Inflammatory macrophage treated with lipopolysaccharide for 1 hour (primary cell): Measurements from ENCODE around the gene RNF5.

Experiments
- DNase-seq, 2 donors: peaks; one replicate each; pipeline ENCODE4 v3.0.0-alpha.2; 2020 to 2022

Gene RNF5

GRCh38 chr6:32213649-32214048 is 35.4 kb downstream of the RNF5 start:
- DNase-seq: no peak

GRCh38 chr6:32214126-32214525 is 35.9 kb downstream of the RNF5 start:
- no peak for DNase-seq

GRCh38 chr6:32215617-32216016 is 37.4 kb downstream of the RNF5 start:
- no peak for DNase-seq

- no peak for DNase-seq
These were observed 38.1 kb downstream of the RNF5 start for GRCh38 chr6:32216285-32216684.

- no peak for DNase-seq
These were observed 38.8 kb downstream of the RNF5 start for GRCh38 chr6:32216998-32217397.

- DNase-seq: no peak
These were observed 40.0 kb downstream of the RNF5 start for GRCh38 chr6:32218167-32218566.

- DNase-seq: no peak
These were observed 41.8 kb downstream of the RNF5 start for GRCh38 chr6:32220021-32220420.

GRCh38 chr6:32222333-32223230 is 44.4 kb downstream of the RNF5 start:
- no peak for DNase-seq

- DNase-seq: no peak
These were observed 45.3 kb downstream of the RNF5 start, which contains the start of gene NOTCH4 for GRCh38 chr6:32223258-32224235. TSS of gene NOTCH4 (minus strand) at chr6:32224067. CDS start at chr6:32223928, 139 bp downstream.

GRCh38 chr6:32224696-32225095 is 46.5 kb downstream of the RNF5 start:
- DNase-seq: no peak

- no peak for DNase-seq
These were observed 48.2 kb downstream of the RNF5 start for GRCh38 chr6:32226434-32226833.
